Stimulated activated CD8-positive, alpha-beta memory T cell treated with anti-CD3 and anti-CD28 coated beads, Interleukin-4, amount 100 ng/mL, for 48 hours (primary cell): ENCODE data around the gene SPTLC1.
"Not testable (repeated sequence)": the region's sequence is repeated elsewhere in the genome, so short reads cannot be mapped to it uniquely, and the experiment has no call there.

Experiments used
- DNase-seq: peaks from one replicate; pipeline ENCODE4 v3.0.0-alpha.2; 2020

The SPTLC1 gene

GRCh38 chr9:92140074-92140753 is 25.0 kb upstream of the SPTLC1 start:
- peak; percentile 88 for DNase-seq

GRCh38 chr9:92138960-92139540 is 23.8 kb upstream of the SPTLC1 start:
- not testable (repeated sequence) for DNase-seq

- DNase-seq, result peak; percentile 90
Observed at GRCh38 chr9:92138157-92138959, 23.1 kb upstream of the SPTLC1 start.

- no peak for DNase-seq
Observed at GRCh38 chr9:92136184-92136858, 21.1 kb upstream of the SPTLC1 start.

- DNase-seq, result no peak
Observed at GRCh38 chr9:92135576-92135975, 20.4 kb upstream of the SPTLC1 start.

GRCh38 chr9:92133949-92134604 is 18.9 kb upstream of the SPTLC1 start:
- peak; percentile 88 for DNase-seq

GRCh38 chr9:92132913-92133312 is 17.7 kb upstream of the SPTLC1 start:
- DNase-seq, result not testable (repeated sequence)

- no peak for DNase-seq
Observed at GRCh38 chr9:92132501-92132900, 17.3 kb upstream of the SPTLC1 start.

- DNase-seq, result no peak
Observed at GRCh38 chr9:92122800-92123199, 7.6 kb upstream of the SPTLC1 start.

GRCh38 chr9:92122061-92122460 is 6.8 kb upstream of the SPTLC1 start:
- no peak for DNase-seq

- DNase-seq, result no peak
Observed at GRCh38 chr9:92121265-92121664, 6.1 kb upstream of the SPTLC1 start.

GRCh38 chr9:92120138-92120537 is 4.9 kb upstream of the SPTLC1 start:
- no peak for DNase-seq

GRCh38 chr9:92119586-92119985 is 4.4 kb upstream of the SPTLC1 start:
- DNase-seq, result no peak

- DNase-seq, result no peak
Observed at GRCh38 chr9:92108122-92108521, 7.1 kb downstream of the SPTLC1 start.

- not testable (repeated sequence) for DNase-seq
Observed at GRCh38 chr9:92105446-92106225, 9.6 kb downstream of the SPTLC1 start.

- DNase-seq, result not testable (repeated sequence)
Observed at GRCh38 chr9:92103601-92104000, 11.6 kb downstream of the SPTLC1 start.

GRCh38 chr9:92100237-92100911 is 14.8 kb downstream of the SPTLC1 start:
- DNase-seq, result no peak

- no peak for DNase-seq
Observed at GRCh38 chr9:92098638-92099037, 16.6 kb downstream of the SPTLC1 start.

- peak; percentile 48 for DNase-seq
Observed at GRCh38 chr9:92097997-92098482, 17.2 kb downstream of the SPTLC1 start.

GRCh38 chr9:92095236-92095635 is 20.0 kb downstream of the SPTLC1 start:
- DNase-seq, result no peak

GRCh38 chr9:92094655-92095054 is 20.6 kb downstream of the SPTLC1 start:
- peak; percentile 53 for DNase-seq
